HepG2 (cell line): ENCODE measurements around the gene SUPT4H1. TPM values are rescaled to one million over a fixed set of nuclear protein-coding genes. Genes with fewer than 3 reads are reported as not detected.

ENCODE experiments used
- AGO1 ChIP-seq: fragments of 200-400 bp; formaldehyde crosslinking; IDR thresholded peaks from 2 replicates; pipeline ENCODE4 v1.6.1; 2017; ENCODE audit warnings: mild to moderate bottlenecking, low read depth, low read length, moderate library complexity; ENCODE audit not compliant: poor library complexity, severe bottlenecking
- ATF7 ChIP-seq, 2 experiments: fragments of 450-650 bp in 1 of 2; sonication (generic) in 1 of 2; formaldehyde crosslinking in 1 of 2; IDR thresholded peaks; 2 replicates each; pipeline versions ENCODE4 v1.4.0 to v1.6.1; 2016 to 2020; ENCODE audit warnings: antibody characterized with exemption in 1 of 2, mild to moderate bottlenecking in 1 of 2, missing genetic modification reagents in 1 of 2
- DPF2 ChIP-seq: sonication (generic); formaldehyde crosslinking; IDR thresholded peaks from 2 replicates; pipeline ENCODE4 v1.4.0; 2020; ENCODE audit warnings: mild to moderate bottlenecking, low read depth, missing genetic modification reagents, borderline replicate concordance
- HDAC2 ChIP-seq: sonication (generic); formaldehyde crosslinking; IDR thresholded peaks from 2 replicates; pipeline ENCODE4 v1.4.0; 2020; ENCODE audit warnings: missing genetic modification reagents
- KDM3A ChIP-seq: IDR thresholded peaks from 2 replicates; pipeline ENCODE4 v1.6.1; 2018; ENCODE audit warnings: low read depth, missing compliant biosample characterization
- NFE2 ChIP-seq: sonication (generic); formaldehyde crosslinking; IDR thresholded peaks from 2 replicates; pipeline ENCODE4 v1.4.0; 2020; ENCODE audit warnings: missing genetic modification reagents
- NFYB ChIP-seq: sonication (generic); formaldehyde crosslinking; IDR thresholded peaks from 2 replicates; pipeline ENCODE4 v1.4.0; 2020; ENCODE audit warnings: missing genetic modification reagents
- RBM22 ChIP-seq: fragments of 200-400 bp; formaldehyde crosslinking; optimal IDR thresholded peaks from 2 replicates; pipeline ENCODE3; 2017; ENCODE audit warnings: mild to moderate bottlenecking, low read length, moderate library complexity
- RXRB ChIP-seq: IDR thresholded peaks from 2 replicates; pipeline ENCODE4 v1.6.1; 2016; ENCODE audit warnings: borderline replicate concordance, missing genetic modification reagents, missing compliant biosample characterization
- STAT6 ChIP-seq: sonication (generic); formaldehyde crosslinking; IDR thresholded peaks from 2 replicates; pipeline ENCODE4 v1.4.0; 2020; ENCODE audit warnings: missing genetic modification reagents, mild to moderate bottlenecking, borderline replicate concordance
- TGIF2 ChIP-seq: IDR thresholded peaks from 2 replicates; pipeline ENCODE4 v1.6.1; 2016; ENCODE audit warnings: control low read depth, missing compliant biosample characterization
- THAP9 ChIP-seq: sonication (generic); formaldehyde crosslinking; IDR thresholded peaks from 2 replicates; pipeline ENCODE4; 2020; ENCODE audit warnings: missing genetic modification reagents, mild to moderate bottlenecking, borderline replicate concordance
- TSC22D2 ChIP-seq: sonication (generic); formaldehyde crosslinking; IDR thresholded peaks from 2 replicates; pipeline ENCODE4 v1.5.1; 2020; ENCODE audit warnings: missing genetic modification reagents, mild to moderate bottlenecking, borderline replicate concordance
- ZMYM3 ChIP-seq: sonication (generic); formaldehyde crosslinking; IDR thresholded peaks from 2 replicates; pipeline ENCODE4 v1.5.1; 2020; ENCODE audit warnings: mild to moderate bottlenecking, missing genetic modification reagents
- ZNF292 ChIP-seq: sonication (generic); formaldehyde crosslinking; IDR thresholded peaks from 2 replicates; pipeline ENCODE4 v1.8.1; 2022; ENCODE audit warnings: mild to moderate bottlenecking, low read depth, missing genetic modification reagents, borderline replicate concordance
- ZNF331 ChIP-seq: sonication (generic); formaldehyde crosslinking; IDR thresholded peaks from 2 replicates; pipeline ENCODE4 v1.4.0; 2020; ENCODE audit warnings: missing genetic modification reagents
- ZNF615 ChIP-seq: sonication (generic); formaldehyde crosslinking; IDR thresholded peaks from 2 replicates; pipeline ENCODE4 v1.5.0; 2020; ENCODE audit warnings: mild to moderate bottlenecking, missing genetic modification reagents, borderline replicate concordance
- ZNF687 ChIP-seq: sonication (generic); formaldehyde crosslinking; IDR thresholded peaks from 2 replicates; pipeline ENCODE4 v1.5.1; 2020; ENCODE audit warnings: mild to moderate bottlenecking, missing genetic modification reagents, moderate library complexity
- polyA plus RNA-seq, 8 experiments: library from polyadenylated mRNA; depleted of rRNA in 3 of 8; stranded (reverse) in 7 of 8; unstranded in 1 of 8; fragments of >200 nt; fragmentation: Illumina TruSeq in 4 of 8; extraction: Trizol in 4 of 8; gene quantifications; 2 replicates each; pipeline versions ENCODE4 v1.2.1 to v1.2.3, GENCODE V29; 2011 to 2016; ENCODE audit warnings: low read depth in 4 of 8, missing spikeins in 1 of 8, mixed read lengths in 1 of 8; ENCODE audit not compliant: insufficient read depth in 1 of 8
- total RNA-seq, 5 experiments: library from RNA; depleted of rRNA; stranded (reverse); fragments of >200 nt; fragmentation: Illumina TruSeq; extraction: Trizol; gene quantifications; 2 replicates each; pipeline ENCODE4 v1.2.3, GENCODE V29; 2016; ENCODE audit warnings: low read depth in 1 of 5

SUPT4H1 gene
- total and polyA plus RNA-seq, 2 of the 13 experiments (the other 11 are each of a cell fraction or from before 2014, with no cell fraction given) = 155 to 244 TPM

- TF ChIP-seq TSC22D2 (peak; percentile 76; the same call in 1 of the 2 replicates), KDM3A (peak; percentile 86; the same call in 1 of the 2 replicates), NFYB (peak; percentile 37; the same call in 1 of the 2 replicates), TGIF2 (CRISPR knock-in tag) (peak; percentile 76; the same call in 1 of the 2 replicates), HDAC2 (CRISPR knock-in tag) (peak; percentile 97), AGO1 (no peak), ZNF331 (CRISPR knock-in tag) (peak; percentile 95), NFE2 (CRISPR knock-in tag) (no peak), ZNF687 (CRISPR knock-in tag) (peak; percentile 86), ZNF615 (CRISPR knock-in tag) (no peak; the same call in 1 of the 2 replicates), RXRB (CRISPR knock-in tag) (peak; percentile 93), THAP9 (peak; percentile 25; the same call in 1 of the 2 replicates), RBM22 (peak; percentile 42), ZNF292 (CRISPR knock-in tag) (peak; percentile 99), ATF7 (IDR thresholded peaks at IDR 0.05) (no peak), ATF7 (CRISPR knock-in tag; IDR thresholded peaks at IDR 0.05) (peak; percentile 25; the same call in 1 of the 2 replicates), DPF2 (peak; percentile 77; the same call in 1 of the 2 replicates), ZMYM3 (CRISPR knock-in tag) (peak; percentile 94), STAT6 (CRISPR knock-in tag) (peak; percentile 42; the same call in 1 of the 2 replicates)
Measured at GRCh38 chr17:58381124-58382035, 29.4 kb upstream of the SUPT4H1 start (continued).
